Mesothelial cell of epicardium (in vitro differentiated cells): ENCODE results near the gene OTOG. TPM values are rescaled to one million over a fixed set of nuclear protein-coding genes. Genes with fewer than 3 reads are reported as not detected.

Source experiments
- DNase-seq, 2 experiments: peaks; one replicate each; pipeline ENCODE4 v3.0.0; 2021; ENCODE audit warnings: low spot score in 2 of 2; ENCODE audit not compliant: unreplicated experiment in 2 of 2
- H3K27ac Mint-ChIP-seq: 2 replicates; pipeline ENCODE4 v1.8.0; 2021; ENCODE audit warnings: mixed read lengths
- H3K27me3 Mint-ChIP-seq: 2 replicates; pipeline ENCODE4 v1.8.0; 2021; ENCODE audit warnings: low read depth, mixed read lengths
- H3K36me3 Mint-ChIP-seq: 2 replicates; pipeline ENCODE4 v1.8.0; 2021; ENCODE audit warnings: mixed read lengths
- H3K4me1 Mint-ChIP-seq: 2 replicates; pipeline ENCODE4 v1.8.0; 2021; ENCODE audit warnings: mixed read lengths
- H3K4me3 Mint-ChIP-seq: 2 replicates; pipeline ENCODE4 v1.8.0; 2021; ENCODE audit warnings: mild to moderate bottlenecking, moderate library complexity, mixed read lengths
- H3K9me3 Mint-ChIP-seq: 2 replicates; pipeline ENCODE4 v1.8.0; 2021; ENCODE audit warnings: mixed read lengths
- CTCF ChIP-seq: fragments of 200-600 bp; sonication (generic); IDR thresholded peaks from one replicate; pipeline ENCODE4 v1.5.0; 2021; ENCODE audit warnings: antibody characterized with exemption; ENCODE audit not compliant: unreplicated experiment
- total RNA-seq: library from RNA; stranded (reverse); gene quantifications from 3 replicates; pipeline ENCODE4 v1.2.1, GENCODE V29; 2021

OTOG gene
- total RNA-seq, 1 donor from 2014 or later: 1.8 TPM

DNA sequence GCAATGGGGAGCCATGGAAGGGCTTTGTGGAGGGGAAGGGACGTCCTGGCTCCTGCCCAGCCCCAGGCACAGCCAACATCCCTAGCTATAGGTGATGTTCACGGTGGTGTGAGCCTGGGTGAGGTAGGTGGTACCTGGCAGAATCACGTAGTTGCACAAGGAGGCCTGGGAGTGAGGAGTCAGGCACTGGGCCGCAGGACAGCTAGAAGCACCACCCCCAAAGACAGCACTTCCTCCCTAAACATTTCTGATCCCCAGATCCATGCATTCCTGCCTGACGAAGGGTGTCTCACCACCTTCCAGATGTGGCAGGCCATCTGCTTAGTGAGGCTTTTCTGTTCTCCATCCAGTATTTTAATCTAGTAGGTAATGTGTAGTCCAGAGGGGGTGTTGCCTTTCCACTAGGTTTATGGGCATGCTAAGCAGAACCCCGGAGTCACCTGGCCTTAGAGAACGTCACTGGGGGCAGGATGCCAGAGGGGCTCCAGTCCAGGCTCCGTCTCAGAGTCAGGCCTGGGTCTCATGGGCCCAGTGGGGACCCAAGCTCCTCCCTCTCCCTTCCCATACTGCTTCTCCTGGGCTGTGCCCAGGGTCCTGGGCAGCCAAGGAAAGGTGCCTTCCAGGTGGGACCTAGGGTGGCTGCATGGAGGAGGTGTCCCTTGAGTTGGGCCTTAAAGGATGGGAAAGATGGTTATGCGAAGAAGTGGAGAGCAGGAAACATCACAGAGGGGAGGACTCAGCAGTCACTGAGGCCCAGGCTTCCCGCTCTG is 56.2 kb downstream of the OTOG start:
- Mint-ChIP-seq H3K36me3 (no peaks in the 10 kb centered on the region), H3K4me3 (no peak overlapping the region), H3K27ac (no peak overlapping the region), H3K9me3 (no peaks in the 10 kb centered on the region), H3K27me3 (peaks cover 55% of the 10 kb centered on the region), H3K4me1 (no peaks in the 10 kb centered on the region)
- no peak for TF ChIP-seq CTCF
- DNase-seq: no peak

GRCh38 chr11:17604201-17604914 is 57.3 kb downstream of the OTOG start:
- Mint-ChIP-seq H3K27me3 (peaks cover 55% of the 10 kb centered on the region), H3K36me3 (no peaks in the 10 kb centered on the region), H3K4me1 (no peaks in the 10 kb centered on the region), H3K9me3 (no peaks in the 10 kb centered on the region), H3K27ac (no peak overlapping the region), H3K4me3 (no peak overlapping the region)
- no peak for TF ChIP-seq CTCF
- no peak for DNase-seq

GRCh38 chr11:17604915-17605233 is 57.8 kb downstream of the OTOG start:
- no peaks in the 10 kb centered on the region for H3K9me3 Mint-ChIP-seq
- no peak overlapping the region for H3K27ac Mint-ChIP-seq
- H3K4me3 Mint-ChIP-seq: no peak overlapping the region
- no peak for DNase-seq
- H3K4me1 Mint-ChIP-seq: no peaks in the 10 kb centered on the region
- H3K27me3 Mint-ChIP-seq: peaks cover 50% of the 10 kb centered on the region
- TF ChIP-seq CTCF: no peak
- H3K36me3 Mint-ChIP-seq: no peaks in the 10 kb centered on the region

DNA sequence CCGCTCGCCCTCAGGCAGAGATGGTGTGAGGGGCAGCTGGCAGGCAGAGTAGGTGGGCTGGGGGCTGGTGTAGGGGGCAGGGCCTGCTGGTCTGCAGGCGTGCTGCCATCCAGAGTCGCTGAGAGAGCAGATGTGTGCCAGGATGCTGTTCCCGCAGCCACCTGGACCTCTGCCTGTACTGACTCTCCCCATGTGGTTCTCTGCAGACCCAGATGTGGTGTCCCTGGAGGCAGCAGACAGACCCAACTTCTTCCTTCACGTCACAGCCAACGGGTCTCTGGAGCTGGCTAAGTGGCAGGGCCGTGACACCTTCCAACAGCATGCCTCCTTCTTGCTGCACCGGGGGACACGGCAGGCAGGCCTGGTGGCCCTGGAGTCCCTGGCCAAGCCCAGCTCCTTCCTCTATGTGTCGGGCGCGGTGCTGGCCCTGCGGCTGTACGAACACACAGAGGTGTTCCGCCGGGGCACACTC is 58.6 kb downstream of the OTOG start:
- Mint-ChIP-seq H3K36me3 (no peaks in the 10 kb centered on the region), H3K9me3 (no peaks in the 10 kb centered on the region), H3K4me3 (no peak overlapping the region), H3K27me3 (peaks cover 50% of the 10 kb centered on the region), H3K27ac (no peak overlapping the region), H3K4me1 (no peaks in the 10 kb centered on the region)
- TF ChIP-seq CTCF: no peak
- no peak for DNase-seq

DNA sequence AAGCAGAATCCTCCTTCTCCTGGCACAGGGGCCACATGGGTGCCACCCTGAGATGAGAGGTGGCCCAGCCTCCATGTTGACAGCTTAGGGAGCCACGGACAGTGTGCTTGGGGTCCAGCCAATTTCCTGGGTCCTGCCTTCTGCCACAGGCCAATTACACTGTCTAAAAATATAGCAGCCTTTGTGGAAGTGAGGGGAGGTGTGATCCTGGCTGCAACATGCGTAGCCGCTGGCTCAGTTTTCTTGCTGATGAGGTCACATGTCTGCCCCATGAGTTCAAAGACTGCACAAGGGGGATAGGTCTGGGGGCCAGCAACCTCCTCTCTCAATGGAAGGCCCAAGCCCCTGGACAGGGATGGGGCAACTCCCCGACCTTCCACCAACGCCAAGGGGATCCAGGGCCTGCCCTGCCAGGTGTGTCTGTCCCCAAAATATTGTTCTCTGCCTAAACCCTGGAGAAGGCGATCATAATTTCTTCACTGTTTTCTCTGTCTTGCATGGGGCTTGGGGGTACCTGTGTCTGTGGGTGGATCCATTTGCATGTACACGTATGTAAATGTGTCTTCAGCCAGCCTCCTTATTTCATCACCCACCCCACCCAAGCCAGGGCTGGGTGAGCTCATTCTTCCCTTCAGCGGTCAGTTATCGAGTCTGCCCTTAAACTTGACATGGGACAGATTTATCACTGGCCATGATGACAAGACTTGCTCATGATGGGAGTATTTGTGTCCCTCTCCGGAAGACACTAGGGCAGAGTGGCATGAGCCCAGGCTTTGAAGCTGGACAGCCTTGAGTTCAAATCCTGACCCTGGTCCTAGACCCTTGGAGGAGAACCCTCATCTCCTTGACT is 59.4 kb downstream of the OTOG start:
- H3K4me3 Mint-ChIP-seq: no peak overlapping the region
- no peak for DNase-seq
- no peaks in the 10 kb centered on the region for H3K4me1 Mint-ChIP-seq
- H3K9me3 Mint-ChIP-seq: no peaks in the 10 kb centered on the region
- H3K27me3 Mint-ChIP-seq: peaks cover 47% of the 10 kb centered on the region
- H3K36me3 Mint-ChIP-seq: no peaks in the 10 kb centered on the region
- no peak for TF ChIP-seq CTCF
- H3K27ac Mint-ChIP-seq: no peak overlapping the region
